GM19467 (cell line): ENCODE measurements around the gene PIN1.

ENCODE experiments used
- ATAC-seq: cut with Tn5 transposase; IDR thresholded peaks from one replicate; pipeline ENCODE4 v1.9.1; 2021; ENCODE audit warnings: mild to moderate bottlenecking, moderate library complexity; ENCODE audit not compliant: unreplicated experiment

The PIN1 gene

GRCh38 chr19:9854282-9854846, 19.2 kb downstream of the PIN1 start:
- ATAC-seq: no peak

- no peak for ATAC-seq
Observed at GRCh38 chr19:9856609-9857008, 21.5 kb downstream of the PIN1 start.

- ATAC-seq: no peak
Observed at GRCh38 chr19:9857076-9857721, 22.1 kb downstream of the PIN1 start.

GRCh38 chr19:9857920-9858746, 23.0 kb downstream of the PIN1 start:
- ATAC-seq: no peak

- ATAC-seq: no peak
Observed at GRCh38 chr19:9858766-9859165, 23.6 kb downstream of the PIN1 start.

- no peak for ATAC-seq
Observed at GRCh38 chr19:9860407-9860806, 25.3 kb downstream of the PIN1 start.

GRCh38 chr19:9861503-9861902, 26.4 kb downstream of the PIN1 start:
- ATAC-seq: no peak

- ATAC-seq: no peak
Observed at GRCh38 chr19:9862938-9863337, 27.8 kb downstream of the PIN1 start.

GRCh38 chr19:9863759-9864158, 28.6 kb downstream of the PIN1 start:
- no peak for ATAC-seq

GRCh38 chr19:9865732-9866501, 30.8 kb downstream of the PIN1 start:
- ATAC-seq: no peak

GRCh38 chr19:9868983-9869617, 34.0 kb downstream of the PIN1 start:
- ATAC-seq: no peak

- no peak for ATAC-seq
Observed at GRCh38 chr19:9871626-9872338, 36.7 kb downstream of the PIN1 start.

- no peak for ATAC-seq
Observed at GRCh38 chr19:9872618-9873242, 37.6 kb downstream of the PIN1 start.

GRCh38 chr19:9875031-9875627, 40.0 kb downstream of the PIN1 start:
- ATAC-seq: no peak

GRCh38 chr19:9875796-9876195, 40.7 kb downstream of the PIN1 start:
- ATAC-seq: no peak

- ATAC-seq: no peak
Observed at GRCh38 chr19:9877780-9878510, 42.8 kb downstream of the PIN1 start.

GRCh38 chr19:9878511-9879196, 43.5 kb downstream of the PIN1 start:
- ATAC-seq: no peak

GRCh38 chr19:9881720-9882119, 46.6 kb downstream of the PIN1 start:
- no peak for ATAC-seq
